AG04450 (cell line): ENCODE measurements around the gene NFXL1. TPM values are rescaled to one million over a fixed set of nuclear protein-coding genes. Genes with fewer than 3 reads are reported as not detected.

Experiments
- CTCF ChIA-PET: fragments of 300-600, 350-600 bp; formaldehyde crosslinking; extraction: SDS; loops from one replicate; lab custom pipeline; 2022; ENCODE audit warnings: antibody characterized with exemption, inconsistent platforms; lab: Charles Lee
- POLR2A ChIA-PET: fragments of 350-600 bp; formaldehyde crosslinking; extraction: SDS; loops from one replicate; lab custom pipeline; 2021; ENCODE audit warnings: antibody characterized with exemption, inconsistent platforms; lab: Yijun Ruan, JAX
- DNase-seq: peaks from one replicate; pipeline ENCODE4 v3.0.0-alpha.2; 2011; ENCODE audit warnings: low read depth, low spot score
- H3K27ac ChIP-seq: one replicate; pipeline ENCODE4 v1.5.1; 2012; ENCODE audit warnings: low read depth, low read length, control low read depth
- H3K27me3 ChIP-seq: one replicate; pipeline ENCODE4 v1.6.0; 2012; ENCODE audit warnings: low read length; ENCODE audit not compliant: control insufficient read depth, insufficient read depth
- H3K4me3 ChIP-seq: 2 replicates; pipeline ENCODE4 v1.5.1; 2011; ENCODE audit warnings: mild to moderate bottlenecking, low read depth, low read length, control low read depth
- H3K9me3 ChIP-seq: 2 replicates; pipeline ENCODE4 v1.5.1; 2012; ENCODE audit warnings: low read length; ENCODE audit not compliant: control insufficient read depth, insufficient read depth
- CTCF ChIP-seq: IDR thresholded peaks from 2 replicates; pipeline ENCODE4 v1.5.1; 2011; ENCODE audit warnings: low read depth, low read length, control low read depth, inconsistent platforms
- polyA plus RNA-seq: library from polyadenylated mRNA; depleted of rRNA; stranded (reverse); fragments of >200 nt; gene quantifications from 2 replicates; pipeline ENCODE4 v1.2.3, GENCODE V29; 2011

The NFXL1 gene
- polyA plus RNA-seq, 1 experiment = 18.5 TPM

GRCh38 chr4:47831026-47831679 is 83.2 kb downstream of the NFXL1 start:
- POLR2A ChIA-PET = no interaction called here
- CTCF ChIA-PET = interaction anchor here (0.9 to 1.8 kb wide), 2 partner anchors 144 to 163 kb away, joined by 3 to 5 read pairs; no protein-coding TSS in a partner anchor
- Histone ChIP-seq H3K9me3 (no peaks in the 10 kb centered on the region), H3K27ac (no peak overlapping the region), H3K4me3 (no peak overlapping the region), H3K27me3 (no peaks in the 10 kb centered on the region)
- DNase-seq = no peak
- TF ChIP-seq CTCF = no peak

- ChIA-PET CTCF (interaction anchor here (0.9 to 1.8 kb wide), 2 partner anchors 143 to 162 kb away, joined by 3 to 5 read pairs; no protein-coding TSS in a partner anchor), POLR2A (no interaction called here)
- Histone ChIP-seq H3K9me3 (no peaks in the 10 kb centered on the region), H3K27ac (no peak overlapping the region), H3K4me3 (no peak overlapping the region), H3K27me3 (no peaks in the 10 kb centered on the region)
- no peak for DNase-seq
- no peak for TF ChIP-seq CTCF
Observed at GRCh38 chr4:47830265-47831025, 83.9 kb downstream of the NFXL1 start.

- TF ChIP-seq CTCF = no peak
- CTCF ChIA-PET = interaction anchor here (0.9 to 1.8 kb wide), 3 partner anchors 10 to 142 kb away, joined by 3 to 8 read pairs (median 5); no protein-coding TSS in a partner anchor
- DNase-seq = no peak
- Histone ChIP-seq H3K27ac (no peak overlapping the region), H3K9me3 (no peaks in the 10 kb centered on the region), H3K4me3 (no peak overlapping the region), H3K27me3 (no peaks in the 10 kb centered on the region)
- POLR2A ChIA-PET = no interaction called here
Observed at GRCh38 chr4:47829438-47829837, 84.9 kb downstream of the NFXL1 start.

GRCh38 chr4:47827343-47828047 is 86.9 kb downstream of the NFXL1 start:
- Histone ChIP-seq H3K27ac (no peak overlapping the region), H3K9me3 (no peaks in the 10 kb centered on the region), H3K27me3 (no peaks in the 10 kb centered on the region), H3K4me3 (no peak overlapping the region)
- ChIA-PET CTCF (interaction anchor here (0.7 to 2.1 kb wide), 2 partner anchors 9 to 110 kb away, joined by 3 to 17 read pairs; no protein-coding TSS in a partner anchor), POLR2A (no interaction called here)
- no peak for DNase-seq
- no peak for TF ChIP-seq CTCF
